ENCODE data around the gene FLYWCH1.

GRCh38 chr16:2967721-2968161 lies 56.0 kb downstream of the FLYWCH1 start:
- no peak for TF ChIP-seq CTCF (IDR thresholded peaks at IDR 0.05; ENCODE audit: extremely low read depth in 1 of 2, insufficient read depth in 1 of 2, low read depth in 1 of 2, low read length in 2 of 2)
- TF ChIP-seq, protein P1, sequence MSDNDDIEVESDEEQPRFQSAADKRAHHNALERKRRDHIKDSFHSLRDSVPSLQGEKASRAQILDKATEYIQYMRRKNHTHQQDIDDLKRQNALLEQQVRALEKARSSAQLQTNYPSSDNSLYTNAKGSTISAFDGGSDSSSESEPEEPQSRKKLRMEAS (IDR thresholded peaks at IDR 0.05; ENCODE audit: insufficient read depth, insufficient read length) = no peak
- no peak for TF ChIP-seq JUN (IDR thresholded peaks at IDR 0.05; ENCODE audit: borderline replicate concordance, insufficient read depth, insufficient read length, low read depth)
- TF ChIP-seq POLR2A (IDR thresholded peaks at IDR 0.05; ENCODE audit: low read depth, low read length) = no peak
- peak; percentile 6 for TF ChIP-seq EZH2 (IDR thresholded peaks at IDR 0.05; ENCODE audit: borderline replicate concordance, low read depth, low read length, severe bottlenecking)

All from endothelial cell of umbilical vein (primary cell).